B cell (primary cell): ENCODE results near the gene MAP3K20. TPM values are rescaled to one million over a fixed set of nuclear protein-coding genes. Genes with fewer than 3 reads are reported as not detected.

Experiments used
- ATAC-seq: fragments of 200-7000 bp; cut with Tn5 transposase; one replicate; pipeline ENCODE4 v1.10.0; 2021; ENCODE audit warnings: low read depth, mild to moderate bottlenecking, moderate number of reproducible peaks, moderate library complexity
- CTCF ChIA-PET: fragments of 350-600 bp; sonication (Branson Sonifier 250); formaldehyde crosslinking; loops from one replicate; lab custom pipeline; 2021; ENCODE audit warnings: antibody characterized with exemption, inconsistent platforms; lab: Charles Lee
- POLR2A ChIA-PET: fragments of 350-600 bp; sonication (Branson Sonifier 250); formaldehyde crosslinking; loops from one replicate; lab custom pipeline; 2021; ENCODE audit warnings: antibody characterized with exemption; lab: Charles Lee
- DNase-seq: peaks from one replicate; pipeline ENCODE4 v3.0.0; 2013
- H2AFZ ChIP-seq: 2 replicates; pipeline ENCODE4 v1.6.1; 2012; ENCODE audit warnings: mild to moderate bottlenecking, low read depth, low read length; ENCODE audit not compliant: insufficient read depth, poor library complexity, severe bottlenecking
- H3K27ac ChIP-seq, 2 donors: 1 replicate in 1 of 2; 2 replicates in 1 of 2; pipeline ENCODE4 v1.5.1; 2012 to 2013; ENCODE audit warnings: low read length in 2 of 2, mild to moderate bottlenecking in 2 of 2, moderate library complexity in 1 of 2
- H3K27me3 ChIP-seq, 4 experiments: fragments of 200-600 bp in 1 of 4; sonication (generic) in 1 of 4; replicated peaks in 1 of 4; 1 replicate in 2 of 4; 2 replicates in 2 of 4; pipeline versions ENCODE4 v1.6.1 to v1.7.0; 2013 to 2016; ENCODE audit warnings: low read length in 3 of 4, mild to moderate bottlenecking in 2 of 4, mixed read lengths in 1 of 4, moderate library complexity in 1 of 4; ENCODE audit not compliant: insufficient read depth in 4 of 4, control insufficient read depth in 3 of 4; ENCODE audit errors: control extremely low read depth in 1 of 4
- H3K36me3 ChIP-seq, 2 experiments: replicated peaks in 1 of 2; 1 replicate in 1 of 2; 2 replicates in 1 of 2; pipeline versions ENCODE4 v1.6.1 to v1.7.1; 2013; ENCODE audit warnings: low read length in 1 of 2; ENCODE audit not compliant: insufficient read depth in 2 of 2, control insufficient read depth in 1 of 2; ENCODE audit errors: control extremely low read depth in 1 of 2, extremely low read depth in 1 of 2
- H3K4me1 ChIP-seq, 2 donors: fragments of 200-600 bp in 1 of 2; sonication (generic) in 1 of 2; 1 replicate in 1 of 2; 2 replicates in 1 of 2; pipeline versions ENCODE4 v1.5.1 to v1.6.1; 2013 to 2017; ENCODE audit warnings: low read length in 2 of 2; ENCODE audit not compliant: control insufficient read depth in 2 of 2, insufficient read depth in 2 of 2
- H3K4me2 ChIP-seq: replicated peaks from 2 replicates; pipeline ENCODE3; 2012; ENCODE audit warnings: mild to moderate bottlenecking, low read depth, low read length; ENCODE audit not compliant: poor library complexity, severe bottlenecking
- H3K4me3 ChIP-seq, 5 experiments: fragments of 200-600 bp in 1 of 5; sonication (generic) in 1 of 5; 1 replicate in 3 of 5; 2 replicates in 2 of 5; pipeline versions ENCODE4 v1.5.1 to v1.7.0; 2011 to 2016; ENCODE audit warnings: low read length in 4 of 5, mild to moderate bottlenecking in 4 of 5, low read depth in 2 of 5, control low read depth in 1 of 5, moderate library complexity in 1 of 5; ENCODE audit not compliant: insufficient read depth in 1 of 5; ENCODE audit errors: control extremely low read depth in 1 of 5, extremely low read depth in 1 of 5
- H3K79me2 ChIP-seq: fragments of 200-600 bp; sonication (generic); one replicate; pipeline ENCODE4 v1.6.0; 2016; ENCODE audit warnings: low read length; ENCODE audit not compliant: control insufficient read depth, insufficient read depth
- H3K9ac ChIP-seq: fragments of 200-600 bp; sonication (generic); 2 replicates; pipeline ENCODE4 v1.6.1; 2017; ENCODE audit warnings: mild to moderate bottlenecking, low read length, moderate library complexity
- H3K9me3 ChIP-seq, 3 donors: one replicate each; pipeline versions ENCODE4 v1.6.1 to v1.7.1; 2013; ENCODE audit warnings: low read length in 2 of 3; ENCODE audit not compliant: control insufficient read depth in 2 of 3, insufficient read depth in 1 of 3; ENCODE audit errors: control extremely low read depth in 1 of 3
- H4K20me1 ChIP-seq: 2 replicates; pipeline ENCODE4 v1.6.0; 2012; ENCODE audit warnings: mild to moderate bottlenecking, low read length; ENCODE audit not compliant: insufficient read depth, control insufficient read depth, poor library complexity, severe bottlenecking
- H3K27ac Mint-ChIP-seq: one replicate; pipeline ENCODE4 v1.8.0; 2021; ENCODE audit warnings: mixed read lengths
- H3K27me3 Mint-ChIP-seq: one replicate; pipeline ENCODE4 v1.8.0; 2021; ENCODE audit warnings: mixed read lengths
- H3K4me1 Mint-ChIP-seq: one replicate; pipeline ENCODE4 v1.8.0; 2021; ENCODE audit warnings: mixed read lengths
- H3K4me3 Mint-ChIP-seq: one replicate; pipeline ENCODE4 v1.8.0; 2021; ENCODE audit warnings: mixed read lengths
- H3K9me3 Mint-ChIP-seq: one replicate; pipeline ENCODE4 v1.8.0; 2022; ENCODE audit warnings: mixed read lengths; ENCODE audit not compliant: insufficient read depth
- CTCF ChIP-seq: fragments of 200-600 bp; IDR thresholded peaks from one replicate; pipeline ENCODE4 v1.8.0; 2022; ENCODE audit warnings: antibody characterized with exemption, mild to moderate bottlenecking
- EZH2 ChIP-seq: IDR thresholded peaks from 2 replicates; pipeline ENCODE4 v1.6.1; 2012; ENCODE audit warnings: borderline replicate concordance, low read depth, mild to moderate bottlenecking, moderate library complexity, low read length; ENCODE audit not compliant: insufficient read depth, poor library complexity, severe bottlenecking
- WGBS: methylation state at CpG from one replicate; pipeline ENCODE4 v1.1.5; 2013; ENCODE audit warnings: missing lambda C conversion rate; ENCODE audit not compliant: insufficient coverage; 5-methylcytosine and 5-hydroxymethylcytosine counted together
- intact Hi-C: fragments of 100-400 bp; cut with micrococcal nuclease; formaldehyde crosslinking; loops from one replicate; pipeline ENCODE4 v1.10.0; 2022
- polyA plus RNA-seq: library from polyadenylated mRNA; depleted of rRNA; stranded (reverse); fragments of >200 nt; gene quantifications from 2 replicates; pipeline ENCODE4 v1.2.3, GENCODE V29; 2012
- total RNA-seq, 2 donors: library from RNA; stranded (reverse); fragments of 120-200 nt in 1 of 2; gene quantifications; 1 replicate in 1 of 2; 2 replicates in 1 of 2; pipeline versions ENCODE4 v1.2.3 to v1.2.4, GENCODE V29; 2013 to 2022

Gene MAP3K20
- total and polyA plus RNA-seq, 2 donors (not counting 1 experiment from before 2014, with no cell fraction given) = 2.2 to 9.1 TPM

- Histone ChIP-seq H3K4me1 (peaks cover 15 to 18% of the 10 kb centered on the region in 2 donors), H3K9ac (peak overlapping the region; percentile 42), H2AFZ (peak overlapping the region; percentile 53), H3K4me3 (peak overlapping the region in 1 of 5 experiments; percentile 29), H4K20me1 (no peaks in the 10 kb centered on the region), H3K36me3 (no peaks in the 10 kb centered on the region), H3K79me2 (no peaks in the 10 kb centered on the region), H3K27me3 (peaks cover 0 to 4% (median 1%) of the 10 kb centered on the region in 4 experiments), H3K27ac (peak overlapping the region in 1 of 2 donors; percentile 39), H3K9me3 (no peaks in the 10 kb centered on the region), H3K4me2 (peak overlapping the region; percentile 64)
- Mint-ChIP-seq H3K4me1 (peaks cover 19% of the 10 kb centered on the region), H3K27ac (no peak overlapping the region), H3K9me3 (no peaks in the 10 kb centered on the region), H3K4me3 (peak overlapping the region; percentile 73), H3K27me3 (peaks cover 10% of the 10 kb centered on the region)
- 10% methylated on average over 2 of the region's 5 CpGs for whole genome bisulfite sequencing
- CTCF ChIA-PET = no interaction called here
- ATAC-seq (no peak), DNase-seq (no peak)
- TF ChIP-seq CTCF = no peak
- TF ChIP-seq EZH2 = no peak
- POLR2A ChIA-PET = no interaction called here
- intact Hi-C loops = no loop called here
These were observed 15.6 kb upstream of the MAP3K20 start for GRCh38 chr2:173059971-173060461.

DNA sequence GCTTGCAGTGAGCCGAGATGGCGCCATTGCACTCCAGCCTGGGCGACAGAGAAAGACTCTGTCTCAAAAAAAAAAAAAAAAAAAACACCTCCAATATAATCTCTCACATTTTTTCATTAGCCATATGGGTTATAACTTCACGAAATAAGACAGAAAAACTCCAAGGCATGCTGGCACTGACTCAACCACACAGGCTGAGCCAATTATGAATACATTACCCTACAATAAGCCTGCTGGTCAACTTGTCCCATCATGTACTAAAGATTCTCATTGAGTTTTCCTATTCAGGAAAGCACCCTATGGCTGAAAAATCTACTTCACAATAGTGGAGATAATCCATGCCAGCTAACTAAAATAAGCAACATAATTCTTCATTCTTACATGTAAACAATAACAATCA lies 12.8 kb upstream of the MAP3K20 start:
- H3K9me3 Mint-ChIP-seq = no peaks in the 10 kb centered on the region
- H3K4me3 ChIP-seq = no peak overlapping the region
- H3K9me3 ChIP-seq = no peaks in the 10 kb centered on the region
- H3K27me3 Mint-ChIP-seq = peaks cover 12% of the 10 kb centered on the region
- no peak overlapping the region for H2AFZ ChIP-seq
- intact Hi-C loops = no loop called here
- H3K27ac Mint-ChIP-seq = no peak overlapping the region
- no peak overlapping the region for H3K4me3 Mint-ChIP-seq
- no peak for ATAC-seq
- DNase-seq = no peak
- no peaks in the 10 kb centered on the region for H4K20me1 ChIP-seq
- TF ChIP-seq EZH2 = no peak
- TF ChIP-seq CTCF = no peak
- WGBS = 100% methylated on average over 1 of the region's 4 CpGs
- H3K4me2 ChIP-seq = no peak overlapping the region
- H3K9ac ChIP-seq = no peak overlapping the region
- CTCF ChIA-PET = interaction anchor here (1.5 kb wide), 1 partner anchor 35 kb away, joined by 3 read pairs; no protein-coding TSS in a partner anchor
- POLR2A ChIA-PET = no interaction called here
- H3K36me3 ChIP-seq = no peaks in the 10 kb centered on the region
- H3K27ac ChIP-seq = no peak overlapping the region
- H3K4me1 Mint-ChIP-seq = peaks cover 19% of the 10 kb centered on the region
- peaks cover 15 to 18% of the 10 kb centered on the region in 2 donors for H3K4me1 ChIP-seq
- H3K79me2 ChIP-seq = no peaks in the 10 kb centered on the region
- H3K27me3 ChIP-seq = peaks cover 0 to 9% (median 3%) of the 10 kb centered on the region in 4 experiments
